Transverse colon (tissue), 4 donors: ENCODE results near the gene SLC26A8. TPM values are rescaled to one million over a fixed set of nuclear protein-coding genes. Genes with fewer than 3 reads are reported as not detected.
A peak's percentile ranks its signal among the peaks of the same experiment; 100 is the strongest.
"Not testable (repeated sequence)": the region's sequence is repeated elsewhere in the genome, so short reads cannot be mapped to it uniquely, and the experiment has no call there.

ENCODE experiments used
- DNase-seq: peaks from one replicate; pipeline ENCODE4 v3.0.0-alpha.2; 2019
- H3K27ac ChIP-seq, 4 donors: fragments of 200-600 bp; sonication (generic); 2 replicates each; pipeline ENCODE4 v1.5.1; 2016 to 2018; ENCODE audit warnings: inconsistent platforms in 4 of 4
- H3K27me3 ChIP-seq: fragments of 200-600 bp; sonication (generic); 2 replicates; pipeline ENCODE4 v1.5.1; 2017; ENCODE audit warnings: inconsistent platforms
- H3K36me3 ChIP-seq, 4 donors: fragments of 200-600 bp; sonication (generic); 2 replicates each; pipeline ENCODE4 v1.5.1; 2017 to 2019; ENCODE audit warnings: inconsistent platforms in 4 of 4
- H3K4me1 ChIP-seq, 4 donors: fragments of 200-600 bp; sonication (generic); 2 replicates each; pipeline ENCODE4 v1.5.1; 2017 to 2020; ENCODE audit warnings: inconsistent platforms in 4 of 4
- H3K4me3 ChIP-seq, 4 donors: fragments of 200-600 bp; sonication (generic); 1 replicate in 1 of 4; 2 replicates in 3 of 4; pipeline versions ENCODE4 v1.5.1 to v1.6.1; 2017 to 2019; ENCODE audit warnings: inconsistent platforms in 4 of 4
- H3K9me3 ChIP-seq, 2 donors: fragments of 200-600 bp; sonication (generic); 2 replicates each; pipeline ENCODE4 v1.5.1; 2017 to 2019; ENCODE audit warnings: inconsistent platforms in 2 of 2
- CTCF ChIP-seq, 5 experiments: fragments of 200-600 bp in 3 of 5; fragments of 450-650 bp in 2 of 5; sonication (generic) in 3 of 5; IDR thresholded peaks; 1 replicate in 2 of 5; 2 replicates in 3 of 5; pipeline ENCODE4 v1.5.1; 2016 to 2017; ENCODE audit warnings: antibody characterized with exemption in 5 of 5, inconsistent platforms in 3 of 5, mild to moderate bottlenecking in 2 of 5, moderate library complexity in 1 of 5
- EP300 ChIP-seq: sonication (generic); formaldehyde crosslinking; IDR thresholded peaks from one replicate; pipeline ENCODE4 v1.6.1; 2017; ENCODE audit warnings: antibody characterized with exemption, low read depth
- POLR2A ChIP-seq: fragments of 450-650 bp; IDR thresholded peaks from one replicate; pipeline ENCODE4 v1.6.1; 2016; ENCODE audit warnings: antibody characterized with exemption, mild to moderate bottlenecking, moderate library complexity
- POLR2AphosphoS5 ChIP-seq, 3 donors: sonication (generic); formaldehyde crosslinking; IDR thresholded peaks; one replicate each; pipeline ENCODE4 v1.6.1; 2016; ENCODE audit warnings: antibody characterized with exemption in 3 of 3
- WGBS, 2 donors: methylation state at CpG; one replicate each; pipeline ENCODE4 v1.1.5; 2018; ENCODE audit warnings: low coverage in 1 of 2; 5-methylcytosine and 5-hydroxymethylcytosine counted together
- in situ Hi-C, 4 donors: fragments of 200-750 bp; cut with MboI; loops; one replicate each; pipeline versions ENCODE4 v1.15.0 to v1.15.1; 2017; ENCODE audit warnings: low sequenced_read_pairs in 3 of 4, low pct_ligation_motif_present in 1 of 4, low pct_unique_long_range_greater_than_20kb in 1 of 4
- intact Hi-C: fragments of 100-400 bp; cut with DNase I; formaldehyde crosslinking; loops from one replicate; pipeline ENCODE4 v1.15.1; 2023; ENCODE audit warnings: low total_unique reads
- total RNA-seq, 4 donors: library from RNA; depleted of rRNA; stranded (reverse); fragments of >200 nt; gene quantifications; one replicate each; pipeline ENCODE4 v1.1.0, GENCODE V29; 2016

The SLC26A8 gene
- total RNA-seq, 4 donors from 2014 or later: 1.1 to 2.6 TPM; not detected in 2

GRCh38 chr6:35922139-35922554, 102.3 kb downstream of the SLC26A8 start:
- H3K4me1 ChIP-seq: peaks cover 7 to 52% (median 37%) of the 10 kb centered on the region in 4 donors
- peak overlapping the region in 2 of 4 donors; percentile 98 for H3K4me3 ChIP-seq
- peak; percentile 37 for DNase-seq
- 37 to 43% methylated on average over 5 of the region's 5 CpGs for WGBS, 2 donors
- H3K36me3 ChIP-seq: no peaks in the 10 kb centered on the region
- peak overlapping the region; percentile 88 to 96 (median 92) for H3K27ac ChIP-seq
- H3K9me3 ChIP-seq: no peaks in the 10 kb centered on the region
- intact Hi-C loops: no loop called here
- TF ChIP-seq EP300: no peak
- H3K27me3 ChIP-seq: no peaks in the 10 kb centered on the region
- in situ Hi-C loops: no loop called here

GRCh38 chr6:35920793-35921732, 103.4 kb downstream of the SLC26A8 start, which contains the start of gene SRPK1:
SRPK1 (minus strand) TSS chr6:35921098; CDS start chr6:35921056, 42 bp downstream.
- Histone ChIP-seq H3K27ac (peak within 1 kb of the TSS; percentile 88 to 96 (median 92)), H3K4me3 (peak within 1 kb of the TSS; percentile 93 to 98 (median 96)), H3K36me3 (no peaks in the 10 kb centered on the region), H3K9me3 (no peaks in the 10 kb centered on the region), H3K27me3 (no peaks in the 10 kb centered on the region), H3K4me1 (peaks cover 7 to 49% (median 39%) of the 10 kb centered on the region in 4 donors)
- 0 to 1% methylated on average over 2 to 21 of the region's 69 CpGs for WGBS, 2 donors
- in situ Hi-C loops: no loop called here
- no peak for TF ChIP-seq EP300
- TF ChIP-seq POLR2AphosphoS5 (IDR thresholded peaks at IDR 0.05): peak; percentile 88 to 93 (median 91)
- TF ChIP-seq POLR2A: peak; percentile 81
- DNase-seq: peak; percentile 94
- intact Hi-C loops: no loop called here

- H3K9me3 ChIP-seq: no peaks in the 10 kb centered on the region
- H3K36me3 ChIP-seq: peaks cover 0 to 4% (median 0%) of the 10 kb centered on the region in 4 donors
- 0 to 1% methylated on average over 4 to 38 of the region's 50 CpGs for WGBS, 2 donors
- peaks cover 7 to 47% (median 37%) of the 10 kb centered on the region in 4 donors for H3K4me1 ChIP-seq
- no peaks in the 10 kb centered on the region for H3K27me3 ChIP-seq
- in situ Hi-C loops (no loop called here), intact Hi-C loops (no loop called here)
- H3K27ac ChIP-seq: peak overlapping the region; percentile 88 to 96 (median 92)
- peak overlapping the region; percentile 93 to 98 (median 96) for H3K4me3 ChIP-seq
- DNase-seq: peak; percentile 65
- TF ChIP-seq EP300 (no peak), CTCF (IDR thresholded peaks at IDR 0.05) (no peak), POLR2AphosphoS5 (IDR thresholded peaks at IDR 0.05) (peak in 2 of 3 donors; percentile 56 to 70), POLR2A (peak; percentile 72)
Observed at GRCh38 chr6:35919827-35920751, 104.4 kb downstream of the SLC26A8 start.

- H3K4me3 ChIP-seq: peak overlapping the region in 3 of 4 donors; percentile 94 to 98 (median 98)
- in situ Hi-C loops (no loop called here), intact Hi-C loops (no loop called here)
- no peak for TF ChIP-seq POLR2AphosphoS5 (IDR thresholded peaks at IDR 0.05)
- no peak for TF ChIP-seq POLR2A
- TF ChIP-seq CTCF (IDR thresholded peaks at IDR 0.05): no peak
- TF ChIP-seq EP300: no peak
- WGBS, 2 donors: 14 to 17% methylated on average over 5 to 9 of the region's 9 CpGs
- no peaks in the 10 kb centered on the region for H3K27me3 ChIP-seq
- no peaks in the 10 kb centered on the region for H3K9me3 ChIP-seq
- H3K36me3 ChIP-seq: peaks cover 0 to 11% (median 0%) of the 10 kb centered on the region in 4 donors
- DNase-seq: no peak
- peak overlapping the region; percentile 88 to 96 (median 92) for H3K27ac ChIP-seq
- peaks cover 7 to 47% (median 37%) of the 10 kb centered on the region in 4 donors for H3K4me1 ChIP-seq
Observed at GRCh38 chr6:35919085-35919826, 105.2 kb downstream of the SLC26A8 start.

- H3K36me3 ChIP-seq: peaks cover 0 to 12% (median 0%) of the 10 kb centered on the region in 4 donors
- intact Hi-C loops, H3K4me3 ChIP-seq, H3K9me3 ChIP-seq, DNase-seq, H3K27me3 ChIP-seq, in situ Hi-C loops: not testable (repeated sequence)
- H3K27ac ChIP-seq: peak overlapping the region in 1 of 4 donors; percentile 89
- 60 to 62% methylated on average over 1 to 6 of the region's 6 CpGs for WGBS, 2 donors
- H3K4me1 ChIP-seq: peaks cover 7 to 38% (median 29%) of the 10 kb centered on the region in 4 donors
Observed at GRCh38 chr6:35916893-35917292, 107.5 kb downstream of the SLC26A8 start.
